Activated naive CD4-positive, alpha-beta T cell treated with anti-CD3 and anti-CD28 coated beads for 36 hours (primary cell): Measurements from ENCODE around the gene ZNF655. TPM values are rescaled to one million over a fixed set of nuclear protein-coding genes. Genes with fewer than 3 reads are reported as not detected.
"Not testable (repeated sequence)": the region's sequence is repeated elsewhere in the genome, so short reads cannot be mapped to it uniquely, and the experiment has no call there.

Experiments used
- CTCF ChIA-PET: fragments of 350-600 bp; sonication (Branson Sonifier 250); formaldehyde crosslinking; loops from one replicate; lab custom pipeline; 2021; ENCODE audit warnings: antibody characterized with exemption; lab: Charles Lee
- DNase-seq: peaks from one replicate; pipeline ENCODE4 v3.0.0-alpha.2; 2020
- H3K27ac Mint-ChIP-seq: one replicate; pipeline ENCODE4 v1.8.0; 2021; ENCODE audit warnings: mild to moderate bottlenecking, mixed read lengths
- H3K27me3 Mint-ChIP-seq: one replicate; pipeline ENCODE4 v1.8.0; 2021; ENCODE audit warnings: low read depth, mixed read lengths
- H3K36me3 Mint-ChIP-seq: one replicate; pipeline ENCODE4 v1.8.0; 2021; ENCODE audit warnings: low read depth, mixed read lengths
- H3K4me1 Mint-ChIP-seq: one replicate; pipeline ENCODE4 v1.8.0; 2021; ENCODE audit warnings: low read depth, mixed read lengths
- H3K4me3 Mint-ChIP-seq: one replicate; pipeline ENCODE4 v1.8.0; 2021; ENCODE audit warnings: mild to moderate bottlenecking, moderate library complexity, mixed read lengths
- H3K9me3 Mint-ChIP-seq: one replicate; pipeline ENCODE4 v1.8.0; 2021; ENCODE audit warnings: mixed read lengths
- intact Hi-C: fragments of 100-400 bp; cut with micrococcal nuclease; formaldehyde crosslinking; loops from one replicate; pipeline ENCODE4 v1.15.1; 2023
- total RNA-seq, 2 experiments: library from RNA; stranded (reverse); gene quantifications; one replicate each; pipeline ENCODE4 v1.2.3, GENCODE V29; 2021

Gene ZNF655
- total RNA-seq, 2 experiments from 2014 or later = 35.8 to 39.6 TPM

GRCh38 chr7:99562114-99562784 lies 3.8 kb downstream of the ZNF655 start:
- CTCF ChIA-PET = no interaction called here
- H3K4me3 Mint-ChIP-seq = no peak overlapping the region
- no peaks in the 10 kb centered on the region for H3K9me3 Mint-ChIP-seq
- intact Hi-C loops = loop anchor here (2.0 kb wide), 1 partner anchor 55 kb away; the partner anchor contains the start of gene ZSCAN25
- H3K36me3 Mint-ChIP-seq = peaks cover 55% of the 10 kb centered on the region
- DNase-seq = no peak
- peaks cover 45% of the 10 kb centered on the region for H3K4me1 Mint-ChIP-seq
- no peaks in the 10 kb centered on the region for H3K27me3 Mint-ChIP-seq
- peak overlapping the region; percentile 83 for H3K27ac Mint-ChIP-seq

GRCh38 chr7:99562832-99563231 lies 4.4 kb downstream of the ZNF655 start:
- Mint-ChIP-seq H3K27me3 (no peaks in the 10 kb centered on the region), H3K27ac (peak overlapping the region; percentile 83), H3K4me1 (peaks cover 42% of the 10 kb centered on the region), H3K9me3 (no peaks in the 10 kb centered on the region), H3K36me3 (peaks cover 53% of the 10 kb centered on the region), H3K4me3 (no peak overlapping the region)
- intact Hi-C loops = loop anchor here (2.0 kb wide), 1 partner anchor 54 kb away; the partner anchor contains the start of gene ZSCAN25
- DNase-seq = peak; percentile 77
- CTCF ChIA-PET = no interaction called here

- H3K9me3 Mint-ChIP-seq = no peaks in the 10 kb centered on the region
- intact Hi-C loops = loop anchor here (2.0 kb wide), 1 partner anchor 53 kb away; the partner anchor contains the start of gene ZSCAN25
- peak overlapping the region; percentile 51 for H3K27ac Mint-ChIP-seq
- peaks cover 48% of the 10 kb centered on the region for H3K36me3 Mint-ChIP-seq
- H3K4me3 Mint-ChIP-seq = no peak overlapping the region
- no peak for DNase-seq
- H3K27me3 Mint-ChIP-seq = no peaks in the 10 kb centered on the region
- CTCF ChIA-PET = no interaction called here
- H3K4me1 Mint-ChIP-seq = peaks cover 42% of the 10 kb centered on the region
Measured at GRCh38 chr7:99563650-99564049, 5.2 kb downstream of the ZNF655 start.

GRCh38 chr7:99568770-99569169 lies 10.3 kb downstream of the ZNF655 start:
- CTCF ChIA-PET, H3K27ac Mint-ChIP-seq, H3K9me3 Mint-ChIP-seq, H3K27me3 Mint-ChIP-seq, H3K4me3 Mint-ChIP-seq, intact Hi-C loops, DNase-seq: not testable (repeated sequence)
- H3K4me1 Mint-ChIP-seq = peaks cover 12% of the 10 kb centered on the region
- peaks cover 50% of the 10 kb centered on the region for H3K36me3 Mint-ChIP-seq

- no peak overlapping the region for H3K4me3 Mint-ChIP-seq
- H3K27ac Mint-ChIP-seq = no peak overlapping the region
- H3K36me3 Mint-ChIP-seq = peaks cover 38% of the 10 kb centered on the region
- intact Hi-C loops = no loop called here
- CTCF ChIA-PET = interaction anchor here (0.6 to 1.8 kb wide), 3 partner anchors 9 to 640 kb away, joined by 3 to 6 read pairs (median 3); no protein-coding TSS in a partner anchor
- no peak for DNase-seq
- H3K9me3 Mint-ChIP-seq = no peaks in the 10 kb centered on the region
- peaks cover 3% of the 10 kb centered on the region for H3K4me1 Mint-ChIP-seq
- H3K27me3 Mint-ChIP-seq = no peaks in the 10 kb centered on the region
Measured at GRCh38 chr7:99571768-99572167, 13.3 kb downstream of the ZNF655 start.

GRCh38 chr7:99573257-99573656 lies 14.8 kb downstream of the ZNF655 start:
- no peak for DNase-seq
- Mint-ChIP-seq H3K27ac (no peak overlapping the region), H3K4me3 (no peak overlapping the region), H3K36me3 (peaks cover 36% of the 10 kb centered on the region), H3K27me3 (no peaks in the 10 kb centered on the region), H3K4me1 (peaks cover 3% of the 10 kb centered on the region), H3K9me3 (no peaks in the 10 kb centered on the region)
- intact Hi-C loops = no loop called here
- CTCF ChIA-PET = interaction anchor here (0.7 kb wide), 1 partner anchor 42 kb away, joined by 3 read pairs; no protein-coding TSS in a partner anchor

GRCh38 chr7:99576251-99576650 lies 17.8 kb downstream of the ZNF655 start:
- DNase-seq = no peak
- Mint-ChIP-seq H3K9me3 (no peaks in the 10 kb centered on the region), H3K27me3 (no peaks in the 10 kb centered on the region), H3K4me1 (peaks cover 5% of the 10 kb centered on the region), H3K27ac (no peak overlapping the region), H3K36me3 (peaks cover 26% of the 10 kb centered on the region), H3K4me3 (no peak overlapping the region)
- CTCF ChIA-PET = no interaction called here
- intact Hi-C loops = no loop called here

GRCh38 chr7:99579281-99579955 lies 21.0 kb downstream of the ZNF655 start:
- DNase-seq = no peak
- H3K36me3 Mint-ChIP-seq = no peaks in the 10 kb centered on the region
- no peaks in the 10 kb centered on the region for H3K9me3 Mint-ChIP-seq
- intact Hi-C loops = no loop called here
- CTCF ChIA-PET = interaction anchor here (1.2 to 2.0 kb wide), 2 partner anchors 8 to 54 kb away, joined by 4 to 6 read pairs; no protein-coding TSS in a partner anchor
- H3K27me3 Mint-ChIP-seq = no peaks in the 10 kb centered on the region
- no peak overlapping the region for H3K27ac Mint-ChIP-seq
- H3K4me3 Mint-ChIP-seq = peak overlapping the region; percentile 83
- peaks cover 5% of the 10 kb centered on the region for H3K4me1 Mint-ChIP-seq

- peaks cover 5% of the 10 kb centered on the region for H3K4me1 Mint-ChIP-seq
- H3K27me3 Mint-ChIP-seq = no peaks in the 10 kb centered on the region
- peak; percentile 69 for DNase-seq
Measured at GRCh38 chr7:99579956-99580777, 21.7 kb downstream of the ZNF655 start.

GRCh38 chr7:99580778-99581332 lies 22.4 kb downstream of the ZNF655 start:
- not testable (repeated sequence) for H3K27ac Mint-ChIP-seq, H3K27me3 Mint-ChIP-seq
- intact Hi-C loops = loop anchor here (1.0 kb wide), 1 partner anchor 172 kb away; no protein-coding TSS in a partner anchor

More at GRCh38 chr7:99579956-99580777, 21.7 kb downstream of the ZNF655 start:
- intact Hi-C loops = loop anchor here (1.0 kb wide), 1 partner anchor 171 kb away; no protein-coding TSS in a partner anchor
- Mint-ChIP-seq H3K27ac (peak overlapping the region; percentile 51), H3K4me3 (peak overlapping the region; percentile 83), H3K9me3 (no peaks in the 10 kb centered on the region), H3K36me3 (no peaks in the 10 kb centered on the region)
- CTCF ChIA-PET = interaction anchor here (0.7 to 2.0 kb wide), 5 partner anchors 9 to 257 kb away, joined by 3 to 8 read pairs (median 4); partner anchors contain the start of gene ZSCAN25

GRCh38 chr7:99588868-99589267 lies 30.4 kb downstream of the ZNF655 start:
- H3K27me3 Mint-ChIP-seq = no peaks in the 10 kb centered on the region
- H3K9me3 Mint-ChIP-seq = no peaks in the 10 kb centered on the region
- DNase-seq = no peak
- intact Hi-C loops = no loop called here
- no peaks in the 10 kb centered on the region for H3K4me1 Mint-ChIP-seq
- no peak overlapping the region for H3K4me3 Mint-ChIP-seq
- H3K27ac Mint-ChIP-seq = no peak overlapping the region
- H3K36me3 Mint-ChIP-seq = no peaks in the 10 kb centered on the region
- CTCF ChIA-PET = no interaction called here

More at GRCh38 chr7:99580778-99581332, 22.4 kb downstream of the ZNF655 start:
- H3K36me3 Mint-ChIP-seq, H3K4me1 Mint-ChIP-seq, DNase-seq, H3K9me3 Mint-ChIP-seq: not testable (repeated sequence)
- CTCF ChIA-PET = interaction anchor here (0.7 to 2.0 kb wide), 5 partner anchors 10 to 257 kb away, joined by 3 to 8 read pairs (median 4); partner anchors contain the start of gene ZSCAN25
- peak overlapping the region; percentile 83 for H3K4me3 Mint-ChIP-seq
